GM03348 (cell line): ENCODE results near the gene RIMS4.

ENCODE experiments used
- DNase-seq: peaks from one replicate; pipeline ENCODE4 v3.0.0; 2012; ENCODE audit warnings: low spot score

RIMS4 gene

GRCh38 chr20:44739942-44740341 is 70.4 kb downstream of the RIMS4 start:
- no peak for DNase-seq

- DNase-seq: peak; percentile 76
These were observed 71.4 kb downstream of the RIMS4 start for GRCh38 chr20:44738813-44739477.

GRCh38 chr20:44737116-44737515 is 73.2 kb downstream of the RIMS4 start:
- no peak for DNase-seq

- peak; percentile 78 for DNase-seq
These were observed 74.0 kb downstream of the RIMS4 start for GRCh38 chr20:44736170-44737021.

- DNase-seq: no peak
These were observed 74.6 kb downstream of the RIMS4 start for GRCh38 chr20:44735816-44736169.

- peak; percentile 81 for DNase-seq
These were observed 75.4 kb downstream of the RIMS4 start for GRCh38 chr20:44734938-44735337.

- DNase-seq: peak; percentile 84
These were observed 76.8 kb downstream of the RIMS4 start for GRCh38 chr20:44733341-44734069.

GRCh38 chr20:44732327-44732726 is 78.0 kb downstream of the RIMS4 start:
- DNase-seq: no peak

- no peak for DNase-seq
These were observed 78.7 kb downstream of the RIMS4 start for GRCh38 chr20:44731657-44732056.

- peak; percentile 57 for DNase-seq
These were observed 79.9 kb downstream of the RIMS4 start for GRCh38 chr20:44730441-44730840.

- DNase-seq: peak; percentile 91
These were observed 81.4 kb downstream of the RIMS4 start for GRCh38 chr20:44728801-44729443.

- DNase-seq: no peak
These were observed 82.7 kb downstream of the RIMS4 start for GRCh38 chr20:44727651-44728050.

- DNase-seq: no peak
These were observed 83.3 kb downstream of the RIMS4 start for GRCh38 chr20:44727039-44727438.

GRCh38 chr20:44725837-44726236 is 84.5 kb downstream of the RIMS4 start:
- no peak for DNase-seq

GRCh38 chr20:44724423-44725091 is 85.8 kb downstream of the RIMS4 start:
- DNase-seq: no peak

GRCh38 chr20:44723798-44724362 is 86.5 kb downstream of the RIMS4 start:
- DNase-seq: no peak

GRCh38 chr20:44723391-44723790 is 87.0 kb downstream of the RIMS4 start:
- DNase-seq: no peak

GRCh38 chr20:44722990-44723389 is 87.4 kb downstream of the RIMS4 start:
- DNase-seq: no peak

GRCh38 chr20:44721785-44722054 is 88.6 kb downstream of the RIMS4 start:
- DNase-seq: no peak

GRCh38 chr20:44720997-44721784 is 89.2 kb downstream of the RIMS4 start:
- DNase-seq: peak; percentile 69

GRCh38 chr20:44720621-44720996 is 89.7 kb downstream of the RIMS4 start:
- peak; percentile 78 for DNase-seq
